Panc1 (cell line): ENCODE results near the gene DSG1. TPM values are rescaled to one million over a fixed set of nuclear protein-coding genes. Genes with fewer than 3 reads are reported as not detected.

Source experiments
- ATAC-seq: fragments of 200-7000 bp; cut with Tn5 transposase; 2 replicates; pipeline ENCODE4 v1.9.1; 2020; ENCODE audit warnings: mild to moderate bottlenecking, moderate library complexity
- BruUV-seq: library from RNA; stranded (reverse); fragments of 400-500 nt; replicated peaks from 2 replicates; lab custom pipeline; 2021; lab: Mats Ljungman, UMichigan
- CTCF ChIA-PET: fragments of 300-600 bp; sonication (Branson Sonifier 250); formaldehyde crosslinking; loops from one replicate; lab custom pipeline; 2022; ENCODE audit warnings: antibody characterized with exemption; lab: Charles Lee
- POLR2A ChIA-PET: fragments of 300-600 bp; sonication (Branson Sonifier 250); formaldehyde crosslinking; loops from one replicate; lab custom pipeline; 2022; ENCODE audit warnings: antibody characterized with exemption; lab: Charles Lee
- DNase-seq: peaks from one replicate; pipeline ENCODE4 v3.0.0-alpha.2; 2010; ENCODE audit warnings: low read depth, low spot score
- H3K27ac ChIP-seq: 2 replicates; pipeline ENCODE4 v1.5.1; 2011; ENCODE audit warnings: mild to moderate bottlenecking, low read length, inconsistent platforms
- H3K27me3 ChIP-seq: fragments of 200-500 bp; sonication (Bioruptor generic); 2 replicates; pipeline ENCODE4 v1.6.0; 2014; ENCODE audit warnings: low read length, inconsistent platforms; ENCODE audit not compliant: control insufficient read depth, insufficient read depth
- H3K36me3 ChIP-seq: fragments of 200-500 bp; sonication (Bioruptor generic); 2 replicates; pipeline ENCODE4 v1.5.1; 2014; ENCODE audit warnings: inconsistent platforms, mild to moderate bottlenecking, low read length, moderate library complexity; ENCODE audit not compliant: control insufficient read depth, insufficient read depth
- H3K4me1 ChIP-seq: 2 replicates; pipeline ENCODE4 v1.5.1; 2011; ENCODE audit warnings: inconsistent platforms, mild to moderate bottlenecking, low read length, moderate library complexity; ENCODE audit not compliant: control insufficient read depth, insufficient read depth
- H3K4me3 ChIP-seq, 2 experiments: 2 replicates each; pipeline ENCODE4 v1.5.1; 2011 to 2012; ENCODE audit warnings: low read depth in 2 of 2, low read length in 2 of 2, mild to moderate bottlenecking in 2 of 2, inconsistent platforms in 1 of 2, moderate library complexity in 1 of 2
- H3K9me3 ChIP-seq: fragments of 200-500 bp; sonication (Bioruptor generic); 2 replicates; pipeline ENCODE4 v1.5.1; 2014; ENCODE audit warnings: low read depth, mild to moderate bottlenecking, inconsistent platforms, low read length, moderate library complexity; ENCODE audit not compliant: control insufficient read depth, insufficient read depth
- CTCF ChIP-seq: fragments of 450-650 bp; IDR thresholded peaks from 2 replicates; pipeline ENCODE4 v1.5.1; 2017; ENCODE audit warnings: mild to moderate bottlenecking
- POLR2AphosphoS5 ChIP-seq: IDR thresholded peaks from 2 replicates; pipeline ENCODE4 v1.6.1; 2012; ENCODE audit warnings: mild to moderate bottlenecking, low read depth, low read length, moderate library complexity
- REST ChIP-seq, 2 experiments: IDR thresholded peaks; 2 replicates each; pipeline ENCODE4 v1.6.1; 2011 to 2012; ENCODE audit warnings: low read depth in 2 of 2, control low read depth in 1 of 2, low read length in 1 of 2, mild to moderate bottlenecking in 1 of 2, moderate library complexity in 1 of 2; ENCODE audit not compliant: insufficient read depth in 1 of 2
- SIN3A ChIP-seq: IDR thresholded peaks from 2 replicates; pipeline ENCODE4 v1.6.1; 2012; ENCODE audit warnings: low read depth, mild to moderate bottlenecking, low read length, moderate library complexity, borderline replicate concordance; ENCODE audit not compliant: insufficient read depth
- TCF7L2 ChIP-seq: IDR thresholded peaks from 2 replicates; pipeline ENCODE4 v1.6.1; 2011; ENCODE audit warnings: mild to moderate bottlenecking, low read depth, low read length, inconsistent platforms
- in situ Hi-C: cut with HindIII; loops from 2 replicates; pipeline ENCODE4 v1.10.0; 2016; ENCODE audit warnings: low sequenced_read_pairs, low pct_unique_long_range_greater_than_20kb
- intact Hi-C: fragments of 100-400 bp; cut with micrococcal nuclease; formaldehyde crosslinking; loops from one replicate; pipeline ENCODE4 v1.10.0; 2022; ENCODE audit not compliant: unreplicated experiment
- total RNA-seq: library from RNA; stranded (reverse); gene quantifications from one replicate; pipeline ENCODE4 v1.2.1, GENCODE V29; 2021; ENCODE audit not compliant: unreplicated experiment

DSG1 gene
- total RNA-seq, 1 experiment from 2014 or later: not detected

- ATAC-seq (no peak), DNase-seq (no peak)
- POLR2A ChIA-PET: no interaction called here
- intact Hi-C loops (no loop called here), in situ Hi-C loops (no loop called here)
- H3K4me3 ChIP-seq: no peak overlapping the region
- CTCF ChIA-PET: no interaction called here
- H3K27ac ChIP-seq: no peak overlapping the region
- no peak for TF ChIP-seq REST (IDR thresholded peaks at IDR 0.05; ENCODE audit: insufficient read depth in 1 of 2, low read depth in 2 of 2, low read length in 1 of 2)
- TF ChIP-seq CTCF: no peak
- TF ChIP-seq SIN3A: no peak
- TF ChIP-seq POLR2AphosphoS5: no peak
- TF ChIP-seq TCF7L2: no peak
- H3K27me3 ChIP-seq: no peaks in the 10 kb centered on the region
- no peaks in the 10 kb centered on the region for H3K4me1 ChIP-seq
- H3K9me3 ChIP-seq: no peaks in the 10 kb centered on the region
- H3K36me3 ChIP-seq: no peaks in the 10 kb centered on the region
- BruUV-seq: no TSS peak
Observed at GRCh38 chr18:31399306-31400032, 81.5 kb downstream of the DSG1 start.

GRCh38 chr18:31401156-31402025 is 83.4 kb downstream of the DSG1 start:
- no peak for ATAC-seq
- Histone ChIP-seq H3K27me3 (no peaks in the 10 kb centered on the region), H3K9me3 (no peaks in the 10 kb centered on the region), H3K27ac (no peak overlapping the region), H3K4me3 (no peak overlapping the region), H3K36me3 (no peaks in the 10 kb centered on the region), H3K4me1 (no peaks in the 10 kb centered on the region)
- DNase-seq: no peak
- in situ Hi-C loops: no loop called here
- ChIA-PET POLR2A (no interaction called here), CTCF (interaction anchor here (0.7 kb wide), 1 partner anchor 257 kb away, joined by 3 read pairs; no protein-coding TSS in a partner anchor)
- TF ChIP-seq SIN3A (no peak), CTCF (no peak), POLR2AphosphoS5 (no peak), REST (IDR thresholded peaks at IDR 0.05; ENCODE audit: insufficient read depth in 1 of 2, low read depth in 2 of 2, low read length in 1 of 2) (no peak), TCF7L2 (no peak)
- BruUV-seq: no TSS peak
- intact Hi-C loops: no loop called here
